Activated naive CD4-positive, alpha-beta T cell treated with anti-CD3 and anti-CD28 coated beads for 36 hours (primary cell): ENCODE measurements around the gene BMX. TPM values are rescaled to one million over a fixed set of nuclear protein-coding genes. Genes with fewer than 3 reads are reported as not detected.

Source experiments
- CTCF ChIA-PET: fragments of 350-600 bp; sonication (Branson Sonifier 250); formaldehyde crosslinking; loops from one replicate; lab custom pipeline; 2021; ENCODE audit warnings: antibody characterized with exemption; lab: Charles Lee
- DNase-seq: peaks from one replicate; pipeline ENCODE4 v3.0.0-alpha.2; 2020
- H3K27ac Mint-ChIP-seq: one replicate; pipeline ENCODE4 v1.8.0; 2021; ENCODE audit warnings: mild to moderate bottlenecking, mixed read lengths
- H3K27me3 Mint-ChIP-seq: one replicate; pipeline ENCODE4 v1.8.0; 2021; ENCODE audit warnings: low read depth, mixed read lengths
- H3K36me3 Mint-ChIP-seq: one replicate; pipeline ENCODE4 v1.8.0; 2021; ENCODE audit warnings: low read depth, mixed read lengths
- H3K4me1 Mint-ChIP-seq: one replicate; pipeline ENCODE4 v1.8.0; 2021; ENCODE audit warnings: low read depth, mixed read lengths
- H3K4me3 Mint-ChIP-seq: one replicate; pipeline ENCODE4 v1.8.0; 2021; ENCODE audit warnings: mild to moderate bottlenecking, moderate library complexity, mixed read lengths
- H3K9me3 Mint-ChIP-seq: one replicate; pipeline ENCODE4 v1.8.0; 2021; ENCODE audit warnings: mixed read lengths
- intact Hi-C: fragments of 100-400 bp; cut with micrococcal nuclease; formaldehyde crosslinking; loops from one replicate; pipeline ENCODE4 v1.15.1; 2023
- total RNA-seq, 2 experiments: library from RNA; stranded (reverse); gene quantifications; one replicate each; pipeline ENCODE4 v1.2.3, GENCODE V29; 2021

The BMX gene
- total RNA-seq, 2 experiments from 2014 or later: not detected

DNA sequence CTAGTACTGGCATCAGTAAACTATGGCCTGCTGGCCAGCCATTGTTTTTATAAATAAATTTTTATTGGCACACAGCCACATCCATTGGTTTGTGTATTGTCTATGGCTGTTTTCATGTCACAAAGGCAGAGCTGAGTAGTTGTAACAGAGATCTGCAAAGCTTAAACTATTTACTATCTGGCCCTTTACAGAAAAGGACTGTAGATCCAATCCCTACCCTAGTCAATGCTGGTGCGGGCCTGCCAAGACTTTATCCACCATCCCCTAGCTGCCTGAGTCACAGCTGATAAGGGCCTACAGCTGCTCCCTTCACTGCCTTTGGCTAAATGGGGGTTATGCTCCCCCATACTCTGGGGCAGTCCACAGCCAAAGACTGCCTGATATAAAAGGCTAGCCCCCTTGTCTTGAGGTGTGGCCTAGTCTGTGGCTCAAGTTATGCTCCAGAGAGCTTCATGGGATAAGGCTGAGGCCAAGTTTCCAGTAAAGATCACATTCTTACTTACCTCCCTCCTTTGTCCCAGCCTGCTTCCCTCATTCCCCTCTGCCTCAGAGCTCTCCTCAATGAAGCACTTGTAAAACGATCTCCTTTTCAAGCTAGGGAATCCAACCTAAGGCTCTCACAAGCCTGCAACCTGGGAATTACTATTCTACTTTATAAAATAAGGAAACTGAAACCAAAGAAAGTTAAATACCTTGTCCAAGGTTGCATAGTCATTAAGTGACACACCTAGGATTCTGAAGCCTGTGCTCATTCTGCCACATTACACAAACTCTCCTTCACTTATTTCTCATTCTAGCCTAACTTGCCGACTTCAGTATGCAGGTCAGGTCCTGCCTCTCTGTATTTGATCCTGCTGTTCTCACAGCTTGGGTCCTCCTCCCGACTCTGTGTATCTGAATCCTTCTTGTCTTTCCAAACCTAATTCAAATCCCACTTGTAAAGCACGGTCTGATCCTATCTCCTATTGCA lies 79.5 kb downstream of the BMX start:
- H3K9me3 Mint-ChIP-seq: no peaks in the 10 kb centered on the region
- no peak overlapping the region for H3K27ac Mint-ChIP-seq
- H3K36me3 Mint-ChIP-seq: no peaks in the 10 kb centered on the region
- H3K4me1 Mint-ChIP-seq: no peaks in the 10 kb centered on the region
- intact Hi-C loops: no loop called here
- DNase-seq: no peak
- H3K27me3 Mint-ChIP-seq: peaks cover 2% of the 10 kb centered on the region
- CTCF ChIA-PET: no interaction called here
- H3K4me3 Mint-ChIP-seq: no peak overlapping the region

DNA sequence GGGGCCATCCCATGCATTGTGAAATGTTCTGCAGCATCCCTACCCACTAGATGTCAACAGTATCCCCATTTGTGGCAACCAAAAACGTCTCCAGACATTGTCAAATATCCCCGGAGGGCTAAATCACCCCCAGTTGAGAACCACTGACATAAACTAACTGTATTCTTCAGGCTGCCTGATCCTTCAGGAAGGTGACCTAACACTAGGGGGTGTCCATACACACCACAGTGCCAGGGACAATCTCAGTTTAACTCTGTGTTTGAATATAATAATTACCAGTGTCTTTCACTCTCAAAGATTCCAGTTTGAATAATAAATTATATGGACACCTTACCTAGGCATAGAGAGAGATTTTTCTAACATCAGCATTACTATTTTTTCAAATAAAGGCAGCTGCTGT lies 93.8 kb downstream of the BMX start:
- Mint-ChIP-seq H3K27me3 (no peaks in the 10 kb centered on the region), H3K4me3 (no peak overlapping the region), H3K27ac (no peak overlapping the region), H3K36me3 (no peaks in the 10 kb centered on the region), H3K9me3 (no peaks in the 10 kb centered on the region), H3K4me1 (no peaks in the 10 kb centered on the region)
- DNase-seq: no peak
- CTCF ChIA-PET: no interaction called here
- intact Hi-C loops: no loop called here

DNA sequence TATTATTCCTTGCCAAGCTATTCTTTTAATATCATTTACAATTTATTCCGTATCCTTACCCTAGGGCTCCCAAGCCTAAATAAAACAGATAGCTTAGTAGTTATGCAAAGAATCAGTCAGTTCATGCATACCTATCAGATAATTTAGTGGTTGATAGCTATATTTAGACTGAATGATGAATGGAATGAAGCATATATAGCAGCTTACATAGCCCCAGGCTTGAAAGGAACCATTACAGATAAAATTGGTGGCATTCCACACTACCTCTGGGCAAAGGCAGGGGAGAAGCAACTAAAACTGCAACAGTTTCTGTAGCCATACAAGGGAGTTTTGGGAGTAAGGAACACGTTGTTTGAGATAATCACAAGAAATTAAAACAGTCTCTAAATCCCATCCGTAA lies 97.4 kb downstream of the BMX start:
- H3K4me3 Mint-ChIP-seq: no peak overlapping the region
- no peaks in the 10 kb centered on the region for H3K4me1 Mint-ChIP-seq
- no peaks in the 10 kb centered on the region for H3K27me3 Mint-ChIP-seq
- DNase-seq: no peak
- H3K27ac Mint-ChIP-seq: no peak overlapping the region
- intact Hi-C loops: no loop called here
- CTCF ChIA-PET: no interaction called here
- no peaks in the 10 kb centered on the region for H3K36me3 Mint-ChIP-seq
- H3K9me3 Mint-ChIP-seq: no peaks in the 10 kb centered on the region

DNA sequence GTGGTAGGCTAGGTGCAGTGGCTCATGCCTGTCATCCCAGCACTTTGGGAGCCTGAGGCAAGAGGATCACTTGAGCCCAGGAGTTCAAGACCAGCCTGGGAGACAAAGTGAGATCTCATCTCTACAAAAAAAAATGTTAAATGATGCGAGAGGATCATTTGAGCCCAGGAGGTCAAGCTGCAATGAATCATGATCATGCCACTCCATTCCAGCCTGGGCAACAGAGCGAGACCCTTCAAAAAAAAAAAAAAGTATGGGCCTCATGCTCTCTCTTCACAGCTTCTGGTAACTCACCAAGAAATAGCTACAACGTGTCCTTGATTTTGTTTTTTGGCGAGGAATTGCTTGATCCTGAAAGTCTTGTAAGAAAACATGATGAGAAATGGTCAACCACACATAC lies 98.9 kb downstream of the BMX start:
- intact Hi-C loops: no loop called here
- Mint-ChIP-seq H3K36me3 (no peaks in the 10 kb centered on the region), H3K27me3 (no peaks in the 10 kb centered on the region), H3K4me3 (no peak overlapping the region), H3K4me1 (no peaks in the 10 kb centered on the region), H3K9me3 (no peaks in the 10 kb centered on the region), H3K27ac (no peak overlapping the region)
- CTCF ChIA-PET: interaction anchor here (0.6 kb wide), 1 partner anchor 659 kb away, joined by 3 read pairs; no protein-coding TSS in a partner anchor
- no peak for DNase-seq

DNA sequence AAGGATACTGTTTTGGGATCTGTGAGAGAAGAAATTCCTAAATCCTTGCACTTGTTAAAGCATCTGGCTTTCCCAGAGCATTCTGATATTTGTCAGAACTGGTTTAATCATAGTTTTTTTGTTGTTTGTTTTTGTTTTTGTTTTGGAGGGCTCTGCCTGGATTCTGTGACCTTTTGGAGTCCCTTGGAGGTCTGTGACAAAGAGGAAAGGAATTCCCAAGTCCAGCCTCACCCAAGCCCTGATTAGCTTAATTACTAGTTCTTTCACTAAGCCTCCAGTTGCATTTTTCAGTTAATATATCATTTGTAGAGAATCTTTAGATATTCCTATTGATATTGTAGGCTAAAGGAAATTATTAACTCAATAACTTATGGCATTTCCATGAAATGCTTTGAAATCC lies 99.4 kb downstream of the BMX start:
- no peak overlapping the region for H3K27ac Mint-ChIP-seq

DNA sequence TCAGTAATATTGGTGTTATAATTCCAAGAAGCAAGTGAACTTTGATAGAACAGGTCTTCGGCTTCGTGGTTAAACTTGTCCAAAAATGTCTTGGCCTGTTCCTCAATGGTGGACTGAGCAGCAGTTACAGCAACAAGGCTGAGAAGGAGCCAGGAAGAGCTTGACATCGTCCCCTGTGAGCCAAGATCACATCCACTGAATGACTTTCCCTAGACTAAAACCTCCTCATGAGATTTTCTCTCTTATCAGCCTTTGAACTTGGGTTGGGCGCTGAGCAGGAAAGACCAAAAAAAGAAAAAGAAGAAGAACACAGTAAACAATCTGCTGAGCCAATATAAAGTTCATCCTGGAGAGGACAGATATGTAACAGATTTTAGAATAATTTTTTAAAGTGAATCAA lies 100.1 kb downstream of the BMX start, which contains the start of gene ACE2:
Gene ACE2, minus strand, starts transcription at position 216 of the 400 bp plus-strand sequence. Its CDS starts 49 bp downstream, at position 167.
- DNase-seq: no peak
- CTCF ChIA-PET: no interaction called here
- intact Hi-C loops: no loop called here
- H3K36me3 Mint-ChIP-seq: no peaks in the 10 kb centered on the region
- H3K4me3 Mint-ChIP-seq: no peak within 1 kb of the TSS
- H3K9me3 Mint-ChIP-seq: no peaks in the 10 kb centered on the region
- no peaks in the 10 kb centered on the region for H3K4me1 Mint-ChIP-seq
- no peaks in the 10 kb centered on the region for H3K27me3 Mint-ChIP-seq
- no peak within 1 kb of the TSS for H3K27ac Mint-ChIP-seq

More for the DNA sequence above, 99.4 kb downstream of the BMX start:
- no peak for DNase-seq
- intact Hi-C loops: no loop called here
- Mint-ChIP-seq H3K36me3 (no peaks in the 10 kb centered on the region), H3K27me3 (no peaks in the 10 kb centered on the region), H3K9me3 (no peaks in the 10 kb centered on the region), H3K4me3 (no peak overlapping the region), H3K4me1 (no peaks in the 10 kb centered on the region)
- CTCF ChIA-PET: no interaction called here

DNA sequence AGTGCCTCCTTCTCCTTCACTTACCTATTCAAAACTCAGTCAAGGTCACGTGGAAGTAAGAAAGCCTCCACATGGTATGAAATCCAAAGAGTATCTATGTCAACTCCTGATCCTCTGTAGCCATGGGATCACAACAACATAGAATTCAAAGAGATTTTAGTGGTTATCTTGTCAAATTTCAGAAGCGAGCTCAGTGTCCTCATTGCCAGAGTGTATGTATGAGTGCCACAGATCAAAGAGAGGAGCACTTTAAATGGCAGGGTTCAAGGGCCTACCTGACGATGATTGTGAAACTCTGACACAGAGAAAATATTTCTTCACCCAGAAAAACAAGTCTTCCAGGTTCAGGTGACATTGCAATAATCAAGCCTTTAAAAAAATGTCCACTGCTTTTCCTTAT lies 101.3 kb downstream of the BMX start:
- intact Hi-C loops: no loop called here

DNA sequence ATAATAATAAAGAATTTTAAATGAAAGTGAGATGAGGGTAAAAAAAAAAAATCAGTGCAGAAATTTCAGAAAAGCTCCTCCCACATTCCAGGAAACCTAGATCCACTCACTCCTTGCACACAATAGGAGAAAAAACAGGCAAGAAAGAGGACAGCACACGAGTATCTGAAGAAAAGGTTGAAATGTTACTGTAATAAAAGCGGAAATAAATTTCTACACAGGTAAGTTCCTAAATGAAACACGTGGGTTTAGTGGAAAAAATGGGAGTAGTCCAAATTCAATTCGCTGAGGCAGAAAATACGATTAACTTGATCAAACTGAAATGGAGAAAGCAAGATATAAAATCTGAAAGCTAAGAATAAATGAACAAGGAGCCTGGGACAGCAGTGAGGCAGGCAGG lies 102.2 kb downstream of the BMX start:
- no peak for DNase-seq
- intact Hi-C loops: no loop called here
- H3K4me3 Mint-ChIP-seq: no peak overlapping the region
- no peaks in the 10 kb centered on the region for H3K27me3 Mint-ChIP-seq
- CTCF ChIA-PET: no interaction called here
- H3K4me1 Mint-ChIP-seq: no peaks in the 10 kb centered on the region
- H3K36me3 Mint-ChIP-seq: no peaks in the 10 kb centered on the region
- no peak overlapping the region for H3K27ac Mint-ChIP-seq
- no peaks in the 10 kb centered on the region for H3K9me3 Mint-ChIP-seq

More for the DNA sequence above, 101.3 kb downstream of the BMX start:
- no peaks in the 10 kb centered on the region for H3K36me3 Mint-ChIP-seq
- CTCF ChIA-PET: no interaction called here
- H3K4me3 Mint-ChIP-seq: no peak overlapping the region
- H3K4me1 Mint-ChIP-seq: no peaks in the 10 kb centered on the region
- no peak overlapping the region for H3K27ac Mint-ChIP-seq
- DNase-seq: no peak
- H3K27me3 Mint-ChIP-seq: no peaks in the 10 kb centered on the region
- no peaks in the 10 kb centered on the region for H3K9me3 Mint-ChIP-seq

DNA sequence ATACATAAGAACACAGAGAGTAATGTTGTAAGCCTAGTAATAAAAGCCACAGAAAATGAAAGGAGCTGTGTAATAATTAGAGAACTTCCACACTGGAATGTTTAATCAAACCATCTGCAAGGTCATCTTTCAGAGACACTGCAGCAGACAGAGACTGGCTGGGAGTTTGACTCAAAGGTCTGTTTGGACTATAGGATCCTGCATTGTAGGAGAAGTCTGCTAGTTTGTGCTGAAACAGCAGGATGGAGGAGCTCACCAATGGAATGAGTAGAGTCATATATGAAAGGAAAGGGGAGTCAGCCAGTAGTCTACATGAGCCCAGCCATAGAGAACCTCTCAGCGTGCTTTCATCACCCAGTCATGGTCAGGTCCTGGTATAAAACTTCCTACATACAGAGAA lies 104.6 kb downstream of the BMX start:
- no peak overlapping the region for H3K27ac Mint-ChIP-seq
- no peaks in the 10 kb centered on the region for H3K4me1 Mint-ChIP-seq
- H3K9me3 Mint-ChIP-seq: no peaks in the 10 kb centered on the region
- H3K36me3 Mint-ChIP-seq: no peaks in the 10 kb centered on the region
- no peak overlapping the region for H3K4me3 Mint-ChIP-seq
- DNase-seq: no peak
- H3K27me3 Mint-ChIP-seq: no peaks in the 10 kb centered on the region
- intact Hi-C loops: no loop called here
- CTCF ChIA-PET: no interaction called here

Other genes with a start within 250 kb of the BMX start
- under 1 TPM; 0.35 to 0.48 TPM for gene ASB9, start 230.7 kb upstream of the BMX start, total RNA-seq
- not detected for gene ASB11, start 185.2 kb upstream of the BMX start, total RNA-seq
- gene PIGA, start 165.3 kb upstream of the BMX start, total RNA-seq: 10 to 100 TPM; 26.8 to 28.4 TPM
- not detected for gene VEGFD, start 116.4 kb upstream of the BMX start, total RNA-seq
- gene PIR, start 7.5 kb upstream of the BMX start, total RNA-seq: 1 to 10 TPM; 6.2 to 9.2 TPM
- gene ACE2, start 100.2 kb downstream of the BMX start, total RNA-seq: not detected
- under 1 TPM; 0.38 to 0.59 TPM for gene CLTRN, start 164.0 kb downstream of the BMX start, total RNA-seq
- gene CA5B, start 237.5 kb downstream of the BMX start, total RNA-seq: 1 to 10 TPM; 7.0 to 9.5 TPM